GM19438 (cell line): ENCODE measurements around the gene SLC15A3.

Experiments used
- ATAC-seq: cut with Tn5 transposase; IDR thresholded peaks from one replicate; pipeline ENCODE4 v1.9.1; 2021; ENCODE audit warnings: low read depth; ENCODE audit not compliant: unreplicated experiment

SLC15A3 gene

GRCh38 chr11:60899046-60899936 is 52.7 kb downstream of the SLC15A3 start:
- no peak for ATAC-seq

- no peak for ATAC-seq
Measured at GRCh38 chr11:60897496-60897895, 54.5 kb downstream of the SLC15A3 start.

DNA sequence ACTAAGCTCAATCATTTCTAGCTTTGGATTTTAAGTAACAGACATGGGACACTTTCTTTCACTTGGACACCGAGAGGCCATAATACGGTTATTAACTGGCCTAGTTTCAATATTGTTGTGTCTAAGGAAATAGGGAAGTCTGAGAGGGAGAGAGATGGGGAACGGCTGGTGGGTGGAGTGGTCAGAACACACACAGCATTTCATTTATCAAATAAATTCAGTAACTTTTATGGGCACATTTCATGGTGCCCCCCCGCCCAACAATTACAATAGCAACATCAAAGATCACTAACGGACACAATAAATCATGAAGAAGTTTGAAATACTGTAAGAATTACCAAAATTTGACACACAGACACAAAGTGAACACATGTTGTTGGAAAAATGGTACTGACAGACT is 56.3 kb downstream of the SLC15A3 start:
- ATAC-seq = no peak

DNA sequence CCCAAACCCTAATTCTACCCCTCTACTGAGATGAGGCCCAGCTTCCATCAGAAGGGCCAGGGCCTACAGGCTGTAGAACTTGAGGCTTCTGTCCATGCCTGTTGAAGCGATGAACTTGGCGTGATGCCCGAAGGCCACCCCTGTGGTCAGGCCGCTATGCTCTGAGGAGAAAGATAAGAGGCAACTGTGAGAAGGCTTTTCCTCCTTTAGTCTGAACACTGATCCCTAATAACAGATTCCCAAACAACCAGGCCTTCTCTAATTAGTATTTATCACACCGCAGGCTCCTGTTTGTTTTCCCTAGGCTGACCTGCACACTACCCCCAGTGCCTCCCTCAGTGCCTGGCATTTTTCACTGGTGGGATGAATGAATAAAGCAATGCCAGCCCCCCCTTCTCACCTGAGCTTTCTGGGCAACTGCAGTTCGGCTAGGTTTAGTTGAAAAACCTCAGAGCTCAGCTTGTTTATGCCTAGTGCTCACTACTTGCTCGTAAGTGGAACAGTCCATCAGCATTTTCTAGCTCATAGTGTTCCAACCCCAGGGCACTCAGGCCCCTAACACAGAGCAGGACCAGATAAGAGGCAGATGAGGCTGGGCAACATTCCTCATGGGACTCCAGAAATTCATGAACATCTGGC is 60.8 kb downstream of the SLC15A3 start:
- ATAC-seq = no peak

DNA sequence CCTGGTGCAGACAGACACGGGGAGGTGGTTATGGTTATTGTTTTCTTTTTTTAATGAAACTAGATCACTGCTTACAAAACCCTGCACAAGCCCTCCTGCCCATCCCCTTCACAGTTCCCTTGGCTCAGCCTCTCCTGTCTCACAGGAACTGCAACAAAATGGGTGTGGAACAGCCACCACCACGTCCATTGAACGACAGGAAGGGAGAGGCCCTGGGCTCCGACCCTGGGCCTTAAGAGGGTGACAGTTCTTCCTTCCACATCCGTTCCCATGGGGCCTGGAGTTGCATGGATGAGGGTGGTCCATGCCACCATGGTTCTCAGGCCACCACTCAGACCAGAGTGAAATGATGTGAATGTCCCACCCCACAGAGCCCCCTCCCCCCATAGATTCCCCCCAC is 61.3 kb downstream of the SLC15A3 start:
- ATAC-seq = no peak

- no peak for ATAC-seq
Measured at GRCh38 chr11:60889869-60890311, 62.1 kb downstream of the SLC15A3 start.

GRCh38 chr11:60887556-60887955 is 64.4 kb downstream of the SLC15A3 start:
- peak; percentile 86 for ATAC-seq
